HG02852 (cell line): ENCODE data around the gene KCNJ5.
A peak's percentile ranks its signal among the peaks of the same experiment; 100 is the strongest.

Experiments used
- ATAC-seq: cut with Tn5 transposase; IDR thresholded peaks from one replicate; pipeline ENCODE4 v1.9.1; 2021; ENCODE audit warnings: mild to moderate bottlenecking, moderate library complexity; ENCODE audit not compliant: unreplicated experiment

Gene KCNJ5

GRCh38 chr11:128890543-128891368 is at the start of gene KCNJ5:
Gene KCNJ5 (plus strand): TSS chr11:128891356. CDS start chr11:128911274, 19,918 bp downstream.
- no peak for ATAC-seq

GRCh38 chr11:128841461-128842072 is 49.6 kb upstream of the KCNJ5 start:
- ATAC-seq, result peak; percentile 64

- ATAC-seq, result no peak
Observed at GRCh38 chr11:128843198-128843785, 47.9 kb upstream of the KCNJ5 start.

- ATAC-seq, result no peak
Observed at GRCh38 chr11:128845334-128845780, 45.8 kb upstream of the KCNJ5 start.

GRCh38 chr11:128846985-128847384 is 44.2 kb upstream of the KCNJ5 start:
- ATAC-seq, result no peak

- peak; percentile 73 for ATAC-seq
Observed at GRCh38 chr11:128848815-128849455, 42.2 kb upstream of the KCNJ5 start.

- no peak for ATAC-seq
Observed at GRCh38 chr11:128852327-128853023, 38.7 kb upstream of the KCNJ5 start.

- ATAC-seq, result no peak
Observed at GRCh38 chr11:128853559-128853958, 37.6 kb upstream of the KCNJ5 start.

GRCh38 chr11:128854841-128855240 is 36.3 kb upstream of the KCNJ5 start:
- ATAC-seq, result no peak

GRCh38 chr11:128856241-128856640 is 34.9 kb upstream of the KCNJ5 start:
- no peak for ATAC-seq

- no peak for ATAC-seq
Observed at GRCh38 chr11:128857341-128857740, 33.8 kb upstream of the KCNJ5 start.

GRCh38 chr11:128859563-128860441 is 31.4 kb upstream of the KCNJ5 start:
- ATAC-seq, result peak; percentile 86

GRCh38 chr11:128860571-128861361 is 30.4 kb upstream of the KCNJ5 start:
- ATAC-seq, result no peak

- no peak for ATAC-seq
Observed at GRCh38 chr11:128862406-128862805, 28.8 kb upstream of the KCNJ5 start.

- no peak for ATAC-seq
Observed at GRCh38 chr11:128862908-128863660, 28.1 kb upstream of the KCNJ5 start.

GRCh38 chr11:128865490-128865889 is 25.7 kb upstream of the KCNJ5 start:
- no peak for ATAC-seq

- ATAC-seq, result no peak
Observed at GRCh38 chr11:128867277-128867676, 23.9 kb upstream of the KCNJ5 start, which contains the start of gene KCNJ1. Gene KCNJ1 (minus strand): TSS chr11:128867296. CDS start chr11:128840243, 27,053 bp downstream.
